GM19193 (cell line): ENCODE results near the gene ZNF862.

Experiments
- POLR2A ChIP-seq: IDR thresholded peaks from 4 replicates; pipeline ENCODE4 v1.6.1; 2011; ENCODE audit not compliant: insufficient read depth, insufficient read length; ENCODE audit errors: extremely low read depth

The ZNF862 gene

GRCh38 chr7:149861728-149862045 is 23.5 kb downstream of the ZNF862 start:
- no peak for TF ChIP-seq POLR2A

- no peak for TF ChIP-seq POLR2A
Measured at GRCh38 chr7:149862156-149862555, 24.0 kb downstream of the ZNF862 start.

GRCh38 chr7:149863500-149863899 is 25.3 kb downstream of the ZNF862 start:
- TF ChIP-seq POLR2A = no peak

GRCh38 chr7:149864023-149864422 is 25.8 kb downstream of the ZNF862 start:
- TF ChIP-seq POLR2A = no peak

- TF ChIP-seq POLR2A = no peak
Measured at GRCh38 chr7:149864751-149865150, 26.6 kb downstream of the ZNF862 start.

GRCh38 chr7:149865437-149865836 is 27.3 kb downstream of the ZNF862 start:
- TF ChIP-seq POLR2A = no peak

- no peak for TF ChIP-seq POLR2A
Measured at GRCh38 chr7:149866139-149866778, 28.1 kb downstream of the ZNF862 start.

- TF ChIP-seq POLR2A = no peak
Measured at GRCh38 chr7:149866779-149867447, 28.7 kb downstream of the ZNF862 start.

- TF ChIP-seq POLR2A = no peak
Measured at GRCh38 chr7:149867762-149868622, 29.8 kb downstream of the ZNF862 start.

- TF ChIP-seq POLR2A = no peak
Measured at GRCh38 chr7:149868623-149869290, 30.6 kb downstream of the ZNF862 start.

GRCh38 chr7:149869291-149869650 is 31.1 kb downstream of the ZNF862 start:
- TF ChIP-seq POLR2A = no peak

GRCh38 chr7:149869867-149870266 is 31.7 kb downstream of the ZNF862 start:
- no peak for TF ChIP-seq POLR2A

- no peak for TF ChIP-seq POLR2A
Measured at GRCh38 chr7:149870274-149870673, 32.1 kb downstream of the ZNF862 start.

- no peak for TF ChIP-seq POLR2A
Measured at GRCh38 chr7:149870701-149871483, 32.7 kb downstream of the ZNF862 start.
